MG63 (cell line): ENCODE data around the gene MEIS2. TPM values are rescaled to one million over a fixed set of nuclear protein-coding genes. Genes with fewer than 3 reads are reported as not detected.

Experiments
- DNase-seq: peaks from one replicate; pipeline ENCODE4 v3.0.0-alpha.2; 2020
- H3K27me3 ChIP-seq: fragments of 250-450 bp; sonication (Bioruptor Pico); 2 replicates; pipeline ENCODE4 v1.5.1; 2020; ENCODE audit warnings: mild to moderate bottlenecking, moderate library complexity
- H3K36me3 ChIP-seq: fragments of 250-450 bp; sonication (Bioruptor Pico); 2 replicates; pipeline ENCODE4 v1.5.1; 2020; ENCODE audit warnings: mild to moderate bottlenecking, moderate library complexity
- H3K4me3 ChIP-seq: fragments of 250-450 bp; sonication (Bioruptor Pico); 2 replicates; pipeline ENCODE4 v1.5.1; 2020; ENCODE audit warnings: mild to moderate bottlenecking, moderate library complexity
- H3K9me3 ChIP-seq: fragments of 250-450 bp; sonication (Bioruptor Pico); 2 replicates; pipeline ENCODE4 v1.5.1; 2020; ENCODE audit warnings: mild to moderate bottlenecking, moderate library complexity
- total RNA-seq: library from RNA; depleted of rRNA; stranded (reverse); fragments of >200 nt; shearing (Covaris generic); gene quantifications from 2 replicates; pipeline ENCODE4 v1.2.3, GENCODE V29; 2014; ENCODE audit warnings: low replicate concordance

Gene MEIS2
- total RNA-seq, 1 experiment from 2014 or later, result 2.0 TPM

GRCh38 chr15:36951731-36952247 lies 148.6 kb downstream of the MEIS2 start:
- no peaks in the 10 kb centered on the region for H3K36me3 ChIP-seq
- no peak overlapping the region for H3K4me3 ChIP-seq
- DNase-seq, result no peak
- H3K9me3 ChIP-seq, result no peaks in the 10 kb centered on the region
- H3K27me3 ChIP-seq, result no peaks in the 10 kb centered on the region

GRCh38 chr15:36950371-36950770 lies 150.0 kb downstream of the MEIS2 start:
- Histone ChIP-seq H3K27me3 (no peaks in the 10 kb centered on the region), H3K9me3 (no peaks in the 10 kb centered on the region), H3K36me3 (no peaks in the 10 kb centered on the region), H3K4me3 (no peak overlapping the region)
- DNase-seq, result no peak

- H3K27me3 ChIP-seq, result no peaks in the 10 kb centered on the region
- H3K9me3 ChIP-seq, result no peaks in the 10 kb centered on the region
- no peak for DNase-seq
- no peak overlapping the region for H3K4me3 ChIP-seq
- H3K36me3 ChIP-seq, result no peaks in the 10 kb centered on the region
Observed at GRCh38 chr15:36948982-36949381, 151.4 kb downstream of the MEIS2 start.

GRCh38 chr15:36947035-36947719 lies 153.2 kb downstream of the MEIS2 start:
- DNase-seq, result no peak
- no peaks in the 10 kb centered on the region for H3K9me3 ChIP-seq
- no peaks in the 10 kb centered on the region for H3K36me3 ChIP-seq
- H3K4me3 ChIP-seq, result no peak overlapping the region
- H3K27me3 ChIP-seq, result no peaks in the 10 kb centered on the region

- no peaks in the 10 kb centered on the region for H3K36me3 ChIP-seq
- H3K27me3 ChIP-seq, result no peaks in the 10 kb centered on the region
- DNase-seq, result no peak
Observed at GRCh38 chr15:36944442-36944841, 155.9 kb downstream of the MEIS2 start.

GRCh38 chr15:36943508-36944361 lies 156.6 kb downstream of the MEIS2 start:
- H3K4me3 ChIP-seq, result no peak overlapping the region
- no peaks in the 10 kb centered on the region for H3K27me3 ChIP-seq
- no peak for DNase-seq
- no peaks in the 10 kb centered on the region for H3K9me3 ChIP-seq
- no peaks in the 10 kb centered on the region for H3K36me3 ChIP-seq

More at GRCh38 chr15:36944442-36944841, 155.9 kb downstream of the MEIS2 start:
- H3K4me3 ChIP-seq, result no peak overlapping the region
- H3K9me3 ChIP-seq, result no peaks in the 10 kb centered on the region

- no peak for DNase-seq
- H3K4me3 ChIP-seq, result no peak overlapping the region
- no peaks in the 10 kb centered on the region for H3K27me3 ChIP-seq
- no peaks in the 10 kb centered on the region for H3K9me3 ChIP-seq
- no peaks in the 10 kb centered on the region for H3K36me3 ChIP-seq
Observed at GRCh38 chr15:36942248-36942827, 158.0 kb downstream of the MEIS2 start.

DNA sequence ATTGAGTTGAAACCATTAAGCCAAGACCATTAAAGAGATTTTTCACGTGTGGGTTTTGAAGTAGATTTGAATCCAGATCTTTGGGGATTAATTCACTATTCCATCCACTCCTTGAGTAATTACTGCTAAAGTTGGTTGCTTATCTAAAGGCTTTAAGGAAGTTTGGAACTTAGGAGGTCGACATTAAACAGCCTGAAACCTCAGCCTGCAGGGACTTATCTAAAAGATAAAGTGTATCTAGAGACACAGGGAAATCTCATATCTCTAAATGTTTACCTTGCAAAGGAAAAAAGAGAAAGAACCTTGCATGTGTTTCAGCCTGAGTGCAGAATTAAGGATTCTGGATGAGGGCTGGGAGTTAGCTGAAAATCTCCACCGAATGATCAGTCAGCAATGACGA lies 158.6 kb downstream of the MEIS2 start:
- Histone ChIP-seq H3K9me3 (no peaks in the 10 kb centered on the region), H3K36me3 (no peaks in the 10 kb centered on the region), H3K27me3 (no peaks in the 10 kb centered on the region), H3K4me3 (no peak overlapping the region)
- DNase-seq, result no peak

DNA sequence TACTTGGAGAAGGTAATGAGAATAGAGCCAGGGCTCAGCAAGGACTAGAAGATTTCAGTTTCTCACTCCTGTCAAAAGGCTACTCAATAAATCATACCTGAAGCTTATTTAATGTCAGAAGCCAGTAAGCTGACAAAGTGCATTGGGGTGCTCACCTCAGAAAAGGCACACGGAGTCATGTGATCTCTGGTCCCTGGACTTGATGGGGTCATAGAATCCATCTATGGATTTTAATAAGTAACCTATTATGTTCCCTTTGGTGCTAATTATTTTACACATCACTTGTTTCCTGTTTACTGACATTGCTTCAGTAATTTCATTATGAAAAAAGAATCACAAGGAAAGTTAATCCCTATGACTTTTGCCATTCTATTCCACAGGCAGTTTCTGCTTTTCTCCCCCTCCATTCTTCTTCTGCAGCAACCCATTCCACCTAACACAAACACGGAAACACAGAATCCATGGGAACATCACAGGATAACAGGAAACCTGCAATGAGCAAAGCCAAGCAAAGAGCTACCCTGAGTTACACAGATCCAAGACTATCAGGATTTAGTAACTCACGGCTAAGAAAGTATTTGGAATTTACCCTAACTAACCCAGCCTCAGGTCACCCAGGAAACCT lies 159.6 kb downstream of the MEIS2 start:
- Histone ChIP-seq H3K36me3 (no peaks in the 10 kb centered on the region), H3K27me3 (no peaks in the 10 kb centered on the region), H3K4me3 (no peak overlapping the region), H3K9me3 (no peaks in the 10 kb centered on the region)
- no peak for DNase-seq

DNA sequence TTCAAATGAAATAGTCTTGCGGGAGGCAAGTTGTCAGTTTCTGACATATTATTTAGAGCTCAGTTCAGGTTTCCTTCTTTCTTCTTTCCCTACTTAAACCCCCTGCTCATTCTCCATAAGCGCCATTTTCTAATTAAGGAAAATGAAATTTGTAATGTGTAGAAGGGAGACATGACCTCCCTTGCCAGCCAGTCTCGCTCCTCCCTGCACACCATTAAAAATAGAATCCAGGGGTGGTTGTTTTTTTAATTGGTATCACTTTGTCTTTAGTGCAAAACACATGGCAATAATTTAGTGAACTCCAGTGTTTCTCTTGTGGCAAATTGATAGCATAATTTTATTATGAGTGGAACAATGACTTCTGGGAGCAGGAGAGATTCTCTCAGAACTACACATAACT lies 160.1 kb downstream of the MEIS2 start:
- Histone ChIP-seq H3K4me3 (no peak overlapping the region), H3K27me3 (no peaks in the 10 kb centered on the region), H3K36me3 (no peaks in the 10 kb centered on the region), H3K9me3 (no peaks in the 10 kb centered on the region)
- no peak for DNase-seq

- no peaks in the 10 kb centered on the region for H3K36me3 ChIP-seq
- no peak overlapping the region for H3K4me3 ChIP-seq
- no peak for DNase-seq
- H3K27me3 ChIP-seq, result no peaks in the 10 kb centered on the region
- H3K9me3 ChIP-seq, result no peaks in the 10 kb centered on the region
Observed at GRCh38 chr15:36938764-36939163, 161.6 kb downstream of the MEIS2 start.

DNA sequence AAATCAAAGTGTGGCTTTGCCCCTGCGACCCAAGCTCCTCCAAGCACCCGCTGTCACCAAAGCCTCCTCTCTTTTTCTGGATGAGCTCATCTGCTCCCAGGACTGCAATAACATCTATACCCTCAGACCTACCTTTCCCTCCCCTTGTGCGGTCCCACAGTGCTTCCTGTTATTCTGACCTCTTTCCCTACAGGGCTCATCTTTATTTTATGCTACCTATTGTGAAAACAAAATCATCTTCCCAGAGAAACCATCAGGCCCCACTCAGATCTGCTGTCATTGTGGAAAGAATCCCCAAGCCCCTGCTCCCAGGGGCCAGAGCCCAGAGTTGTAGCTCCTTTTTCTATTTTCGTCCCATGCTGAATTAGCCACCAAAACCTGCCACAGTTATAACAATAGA lies 162.2 kb downstream of the MEIS2 start:
- DNase-seq, result no peak
- Histone ChIP-seq H3K4me3 (no peak overlapping the region), H3K36me3 (no peaks in the 10 kb centered on the region)

GRCh38 chr15:36936613-36937012 lies 163.7 kb downstream of the MEIS2 start:
- H3K36me3 ChIP-seq, result no peaks in the 10 kb centered on the region
- no peak for DNase-seq
- no peak overlapping the region for H3K4me3 ChIP-seq
- H3K27me3 ChIP-seq, result no peaks in the 10 kb centered on the region
- H3K9me3 ChIP-seq, result no peaks in the 10 kb centered on the region

More for the DNA sequence above, 162.2 kb downstream of the MEIS2 start:
- H3K27me3 ChIP-seq, result no peaks in the 10 kb centered on the region
- no peaks in the 10 kb centered on the region for H3K9me3 ChIP-seq

DNA sequence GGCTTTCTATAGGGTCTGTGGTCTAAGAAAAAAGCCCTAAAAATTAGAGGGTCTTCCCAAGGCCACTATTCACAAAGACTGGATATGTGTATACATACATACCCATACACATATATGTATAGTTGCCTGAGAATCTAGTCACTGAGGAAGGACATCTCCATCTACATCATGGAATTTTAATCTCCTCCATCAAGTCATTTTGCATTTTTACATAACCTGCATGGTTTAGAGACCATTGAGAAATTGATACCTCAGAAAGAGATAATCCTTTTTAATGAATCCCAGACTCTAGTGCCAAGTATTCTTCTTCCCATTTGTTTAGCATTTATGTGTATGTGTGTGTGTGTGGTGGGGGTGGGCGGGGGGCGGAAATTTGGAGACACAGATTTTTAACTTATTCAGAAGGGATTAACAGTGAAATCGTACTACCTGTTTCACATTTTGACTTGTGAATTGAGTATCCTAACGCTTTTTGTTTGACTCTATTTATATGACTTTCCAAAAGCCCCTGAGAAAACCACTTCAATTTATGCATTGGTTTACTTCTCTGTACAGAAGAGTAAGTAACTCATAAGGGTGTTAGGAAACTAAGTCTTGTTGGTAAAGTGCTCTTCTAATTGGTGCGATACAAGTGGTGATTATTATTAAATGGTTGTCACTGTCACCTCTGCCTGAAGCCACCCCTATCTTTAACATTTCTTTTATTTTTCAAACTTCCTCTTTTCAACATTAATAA lies 166.9 kb downstream of the MEIS2 start:
- H3K4me3 ChIP-seq, result no peak overlapping the region
- no peaks in the 10 kb centered on the region for H3K36me3 ChIP-seq
- no peaks in the 10 kb centered on the region for H3K27me3 ChIP-seq
- DNase-seq, result no peak
- H3K9me3 ChIP-seq, result no peaks in the 10 kb centered on the region

DNA sequence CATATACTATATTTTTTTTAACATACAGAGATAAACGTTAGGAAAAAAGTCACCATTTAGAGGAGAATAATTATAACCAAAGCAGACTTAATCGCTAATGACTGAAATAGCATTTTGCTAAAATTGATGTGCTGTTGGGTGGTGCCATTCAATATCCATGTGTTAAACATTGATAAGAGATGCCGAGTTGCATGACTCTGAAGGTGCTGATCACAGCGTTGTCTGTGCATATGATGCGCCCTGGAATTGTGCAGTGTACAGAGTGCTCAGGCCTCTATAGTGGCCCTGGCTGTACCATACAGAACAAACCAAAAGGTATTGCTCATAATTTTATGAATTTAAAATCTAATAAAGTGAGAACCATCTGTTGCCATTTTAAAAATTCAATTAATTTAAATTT lies 168.3 kb downstream of the MEIS2 start:
- no peak for DNase-seq
- no peaks in the 10 kb centered on the region for H3K36me3 ChIP-seq
- no peaks in the 10 kb centered on the region for H3K27me3 ChIP-seq
- no peak overlapping the region for H3K4me3 ChIP-seq
- no peaks in the 10 kb centered on the region for H3K9me3 ChIP-seq

DNA sequence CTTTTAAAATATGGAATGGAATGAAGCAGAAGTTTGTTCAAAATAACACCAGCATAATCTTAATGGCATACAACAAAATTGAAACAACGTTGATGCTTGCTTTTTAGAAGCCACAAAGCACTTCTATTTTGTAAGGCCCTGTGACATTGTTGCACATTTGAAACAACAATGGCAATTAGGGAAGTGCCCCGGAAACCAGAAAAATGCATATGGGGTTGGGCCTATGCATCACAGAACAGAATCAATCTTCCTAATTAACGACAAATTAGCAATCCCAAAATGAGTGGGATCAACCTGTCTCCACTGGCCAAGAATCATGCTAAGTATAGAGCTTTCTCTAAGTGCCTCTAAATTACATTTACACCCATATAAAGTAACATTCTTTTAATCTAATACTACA lies 168.9 kb downstream of the MEIS2 start:
- Histone ChIP-seq H3K27me3 (no peaks in the 10 kb centered on the region), H3K36me3 (no peaks in the 10 kb centered on the region), H3K4me3 (no peak overlapping the region), H3K9me3 (no peaks in the 10 kb centered on the region)
- no peak for DNase-seq
